Measurements from ENCODE around the gene CCDC146. TPM values are rescaled to one million over a fixed set of nuclear protein-coding genes. Genes with fewer than 3 reads are reported as not detected.
"Not testable (repeated sequence)": the region's sequence is repeated elsewhere in the genome, so short reads cannot be mapped to it uniquely, and the experiment has no call there.

CCDC146 gene
- polyA plus RNA-seq, 3 donors = 0.08 to 7.2 (median 0.40) TPM

GRCh38 chr7:77223261-77223660 lies 100.8 kb downstream of the CCDC146 start:
- H3K27ac Mint-ChIP-seq = peak overlapping the region in 2 of 7 donors; percentile 48 to 71
- intact Hi-C loops (cut with micrococcal nuclease) = no loop called here
- H3K4me1 Mint-ChIP-seq = peaks cover 59% of the 10 kb centered on the region

DNA sequence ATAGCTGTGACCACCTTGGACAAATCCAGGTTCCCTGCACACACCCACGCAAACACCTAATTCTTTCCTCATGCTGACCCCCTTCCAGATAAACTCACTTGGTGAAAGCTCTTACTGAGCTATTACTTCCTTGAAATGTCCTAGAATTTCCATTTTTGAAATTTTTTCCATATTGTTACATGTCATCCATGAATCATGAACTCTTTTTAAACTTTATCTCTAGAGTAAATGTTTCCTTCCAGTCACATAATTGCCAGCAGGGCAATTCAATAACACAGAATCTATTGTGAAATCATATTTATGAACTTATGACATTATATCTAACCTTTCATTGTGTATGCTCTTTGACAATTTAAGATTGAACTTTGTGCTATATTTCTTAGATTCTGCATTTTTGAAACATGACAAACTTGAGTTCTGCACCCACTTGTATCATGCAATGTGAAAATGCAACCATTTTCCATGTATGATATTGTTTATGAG lies 104.0 kb downstream of the CCDC146 start:
- H3K79me2 ChIP-seq (ENCODE audit: insufficient read depth, low read length) = no peaks in the 10 kb centered on the region
- intact Hi-C loops (cut with micrococcal nuclease) = no loop called here
- no peak overlapping the region for H2AFZ ChIP-seq (ENCODE audit: insufficient read depth, low read depth, low read length, poor library complexity, severe bottlenecking)
- H3K4me1 ChIP-seq (ENCODE audit: control insufficient read depth in 1 of 2, insufficient read depth in 2 of 2, low read length in 2 of 2) = peaks cover 38 to 49% of the 10 kb centered on the region in 2 donors
- no peaks in the 10 kb centered on the region for H3K36me3 ChIP-seq (replicated peaks in 1 of 2; ENCODE audit: control insufficient read depth in 1 of 2, insufficient read depth in 2 of 2, low read length in 2 of 2)
- no peak overlapping the region for H3K4me2 ChIP-seq (replicated peaks; ENCODE audit: extremely low read depth, low read length, poor library complexity, severe bottlenecking)
- DNase-seq = peak in 1 of 3 donors; percentile 27
- no peak overlapping the region for H3K27ac Mint-ChIP-seq
- peaks cover 0 to 18% of the 10 kb centered on the region in 2 donors for H3K9me3 ChIP-seq (replicated peaks in 1 of 2; ENCODE audit: control insufficient read depth in 1 of 2, insufficient read depth in 1 of 2, low read length in 2 of 2)
- peaks cover 3 to 14% of the 10 kb centered on the region in 2 donors for H3K36me3 Mint-ChIP-seq
- H3K4me3 Mint-ChIP-seq = no peak overlapping the region
- H3K27me3 Mint-ChIP-seq (ENCODE audit: low read depth in 3 of 3) = peaks cover 0 to 5% (median 0%) of the 10 kb centered on the region in 3 donors
- H3K4me3 ChIP-seq (replicated peaks in 1 of 3; ENCODE audit: low read depth in 2 of 3, low read length in 3 of 3) = no peak overlapping the region
- TF ChIP-seq, protein P1, sequence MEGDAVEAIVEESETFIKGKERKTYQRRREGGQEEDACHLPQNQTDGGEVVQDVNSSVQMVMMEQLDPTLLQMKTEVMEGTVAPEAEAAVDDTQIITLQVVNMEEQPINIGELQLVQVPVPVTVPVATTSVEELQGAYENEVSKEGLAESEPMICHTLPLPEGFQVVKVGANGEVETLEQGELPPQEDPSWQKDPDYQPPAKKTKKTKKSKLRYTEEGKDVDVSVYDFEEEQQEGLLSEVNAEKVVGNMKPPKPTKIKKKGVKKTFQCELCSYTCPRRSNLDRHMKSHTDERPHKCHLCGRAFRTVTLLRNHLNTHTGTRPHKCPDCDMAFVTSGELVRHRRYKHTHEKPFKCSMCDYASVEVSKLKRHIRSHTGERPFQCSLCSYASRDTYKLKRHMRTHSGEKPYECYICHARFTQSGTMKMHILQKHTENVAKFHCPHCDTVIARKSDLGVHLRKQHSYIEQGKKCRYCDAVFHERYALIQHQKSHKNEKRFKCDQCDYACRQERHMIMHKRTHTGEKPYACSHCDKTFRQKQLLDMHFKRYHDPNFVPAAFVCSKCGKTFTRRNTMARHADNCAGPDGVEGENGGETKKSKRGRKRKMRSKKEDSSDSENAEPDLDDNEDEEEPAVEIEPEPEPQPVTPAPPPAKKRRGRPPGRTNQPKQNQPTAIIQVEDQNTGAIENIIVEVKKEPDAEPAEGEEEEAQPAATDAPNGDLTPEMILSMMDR (IDR thresholded peaks at IDR 0.05) = no peak
- WGBS (ENCODE audit: insufficient coverage) = 100% methylated on average over 1 of the region's 1 CpG
- peaks cover 12 to 22% (median 17%) of the 10 kb centered on the region in 7 donors for H3K9me3 Mint-ChIP-seq
- H3K9ac ChIP-seq (ENCODE audit: insufficient read depth, low read length, poor library complexity, severe bottlenecking) = no peak overlapping the region
- H3K27me3 ChIP-seq (ENCODE audit: control insufficient read depth in 2 of 2, insufficient read depth in 2 of 2, low read length in 2 of 2) = no peaks in the 10 kb centered on the region
- no peaks in the 10 kb centered on the region for H4K20me1 ChIP-seq (ENCODE audit: insufficient read depth, low read length)
- H3K27ac ChIP-seq (ENCODE audit: low read depth in 1 of 2, low read length in 2 of 2) = no peak overlapping the region
- H3K4me1 Mint-ChIP-seq = peaks cover 54% of the 10 kb centered on the region

More at GRCh38 chr7:77223261-77223660, 100.8 kb downstream of the CCDC146 start:
- H2AFZ ChIP-seq (ENCODE audit: insufficient read depth, low read depth, low read length, poor library complexity, severe bottlenecking) = no peak overlapping the region
- H3K4me3 Mint-ChIP-seq = peak overlapping the region in 1 of 2 donors; percentile 16
- TF ChIP-seq, protein P1 (IDR thresholded peaks at IDR 0.05) = no peak
- no peak overlapping the region for H3K9ac ChIP-seq (ENCODE audit: insufficient read depth, low read length, poor library complexity, severe bottlenecking)
- 7% methylated on average over 2 of the region's 2 CpGs for WGBS (ENCODE audit: insufficient coverage)
- H3K9me3 ChIP-seq (replicated peaks in 1 of 2; ENCODE audit: control insufficient read depth in 1 of 2, insufficient read depth in 1 of 2, low read length in 2 of 2) = peaks cover 7 to 12% of the 10 kb centered on the region in 2 donors
- H3K27me3 ChIP-seq (ENCODE audit: control insufficient read depth in 2 of 2, insufficient read depth in 2 of 2, low read length in 2 of 2) = no peaks in the 10 kb centered on the region
- no peaks in the 10 kb centered on the region for H3K36me3 ChIP-seq (replicated peaks in 1 of 2; ENCODE audit: control insufficient read depth in 1 of 2, insufficient read depth in 2 of 2, low read length in 2 of 2)
- peaks cover 6 to 21% (median 10%) of the 10 kb centered on the region in 7 donors for H3K9me3 Mint-ChIP-seq
- no peaks in the 10 kb centered on the region for H3K79me2 ChIP-seq (ENCODE audit: insufficient read depth, low read length)
- no peak overlapping the region for H3K4me3 ChIP-seq (replicated peaks in 1 of 3; ENCODE audit: low read depth in 2 of 3, low read length in 3 of 3)
- H3K36me3 Mint-ChIP-seq = peaks cover 10 to 16% of the 10 kb centered on the region in 2 donors
- no peak for DNase-seq
- peak overlapping the region; percentile 1 for H3K4me2 ChIP-seq (replicated peaks; ENCODE audit: extremely low read depth, low read length, poor library complexity, severe bottlenecking)
- H3K27me3 Mint-ChIP-seq (ENCODE audit: low read depth in 3 of 3) = peaks cover 0 to 7% (median 0%) of the 10 kb centered on the region in 3 donors
- peaks cover 42 to 51% of the 10 kb centered on the region in 2 donors for H3K4me1 ChIP-seq (ENCODE audit: control insufficient read depth in 1 of 2, insufficient read depth in 2 of 2, low read length in 2 of 2)
- H3K27ac ChIP-seq (ENCODE audit: low read depth in 1 of 2, low read length in 2 of 2) = peak overlapping the region; percentile 10 to 14
- no peaks in the 10 kb centered on the region for H4K20me1 ChIP-seq (ENCODE audit: insufficient read depth, low read length)

- H2AFZ ChIP-seq (ENCODE audit: insufficient read depth, low read depth, low read length, poor library complexity, severe bottlenecking); H3K27me3 Mint-ChIP-seq (ENCODE audit: low read depth in 3 of 3); H3K79me2 ChIP-seq (ENCODE audit: insufficient read depth, low read length); H3K4me3 ChIP-seq (replicated peaks in 1 of 3; ENCODE audit: low read depth in 2 of 3, low read length in 3 of 3); H3K27ac Mint-ChIP-seq; H4K20me1 ChIP-seq (ENCODE audit: insufficient read depth, low read length); H3K4me2 ChIP-seq (replicated peaks; ENCODE audit: extremely low read depth, low read length, poor library complexity, severe bottlenecking); H3K4me3 Mint-ChIP-seq; H3K36me3 ChIP-seq (replicated peaks in 1 of 2; ENCODE audit: control insufficient read depth in 1 of 2, insufficient read depth in 2 of 2, low read length in 2 of 2); H3K27me3 ChIP-seq (ENCODE audit: control insufficient read depth in 2 of 2, insufficient read depth in 2 of 2, low read length in 2 of 2); H3K27ac ChIP-seq (ENCODE audit: low read depth in 1 of 2, low read length in 2 of 2); H3K9ac ChIP-seq (ENCODE audit: insufficient read depth, low read length, poor library complexity, severe bottlenecking); intact Hi-C loops (cut with micrococcal nuclease); DNase-seq: not testable (repeated sequence)
- H3K9me3 ChIP-seq (replicated peaks in 1 of 2; ENCODE audit: control insufficient read depth in 1 of 2, insufficient read depth in 1 of 2, low read length in 2 of 2) = peaks cover 0 to 18% of the 10 kb centered on the region in 2 donors
- peaks cover 36% of the 10 kb centered on the region for H3K4me1 Mint-ChIP-seq
- H3K9me3 Mint-ChIP-seq = peaks cover 12 to 29% (median 20%) of the 10 kb centered on the region in 7 donors
- peaks cover 15 to 28% of the 10 kb centered on the region in 2 donors for H3K4me1 ChIP-seq (ENCODE audit: control insufficient read depth in 1 of 2, insufficient read depth in 2 of 2, low read length in 2 of 2)
- peaks cover 3 to 14% of the 10 kb centered on the region in 2 donors for H3K36me3 Mint-ChIP-seq
These were observed 106.4 kb downstream of the CCDC146 start for GRCh38 chr7:77228795-77229194.
